GM18858 (cell line): ENCODE results near the gene FOXP1.

Source experiments
- ATAC-seq: cut with Tn5 transposase; IDR thresholded peaks from one replicate; pipeline ENCODE4 v1.9.1; 2021; ENCODE audit not compliant: unreplicated experiment

FOXP1 gene

DNA sequence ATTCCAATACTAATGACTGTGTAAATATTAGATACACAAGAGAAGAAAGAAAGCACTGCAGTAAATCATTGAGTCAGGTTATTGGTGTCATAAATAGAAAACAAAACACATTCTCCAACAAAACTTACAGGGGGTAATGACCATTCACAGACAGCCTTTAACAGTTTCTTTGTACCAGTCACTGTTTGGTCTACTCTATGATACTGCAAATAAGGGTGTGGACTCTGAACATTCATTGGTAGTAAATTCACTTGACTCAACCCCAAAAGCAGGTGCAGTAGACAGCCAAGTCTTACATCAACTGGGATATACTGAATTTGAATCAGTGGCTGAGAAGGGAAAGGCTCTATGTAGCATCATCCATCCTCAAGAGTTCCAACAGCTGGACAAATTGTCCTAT is 463.5 kb downstream of the FOXP1 start:
- no peak for ATAC-seq

DNA sequence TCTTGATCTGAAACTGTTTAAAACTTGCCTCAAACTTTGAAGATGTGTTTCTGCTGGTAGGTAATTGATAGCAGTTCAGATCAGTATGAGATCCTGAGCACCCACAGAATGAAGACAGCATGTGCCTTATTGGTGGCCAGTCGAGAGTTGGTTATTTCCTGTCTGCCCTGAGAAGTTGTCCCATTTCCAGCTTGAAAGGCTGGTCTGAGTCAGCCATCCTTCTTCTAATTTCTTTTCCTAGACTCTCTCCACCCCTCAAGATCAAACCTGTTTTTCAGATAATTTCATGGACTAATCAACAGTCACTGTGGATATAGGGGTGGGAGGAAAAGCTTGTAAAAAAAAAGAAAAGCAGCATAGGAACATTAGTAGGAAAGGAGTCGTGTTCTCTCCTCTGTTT is 464.4 kb downstream of the FOXP1 start:
- ATAC-seq, result no peak

DNA sequence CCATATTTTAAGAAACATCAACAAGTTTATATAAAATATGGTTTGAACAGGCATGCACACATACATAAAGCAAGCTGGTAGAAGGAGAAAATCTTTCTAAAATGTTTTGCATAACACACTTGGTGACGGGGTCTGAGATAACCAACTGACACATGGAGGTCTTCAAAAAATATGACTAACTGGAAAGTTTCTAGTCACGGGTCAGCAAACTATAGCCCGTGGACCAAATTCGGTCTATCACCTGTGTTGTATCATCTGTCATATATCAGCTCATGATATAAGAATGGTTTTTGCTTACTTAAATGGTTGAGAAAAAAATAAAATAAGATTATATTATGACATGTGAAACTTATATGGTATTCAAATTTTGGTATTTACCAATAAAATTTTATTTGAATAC is 465.1 kb downstream of the FOXP1 start:
- ATAC-seq, result no peak

DNA sequence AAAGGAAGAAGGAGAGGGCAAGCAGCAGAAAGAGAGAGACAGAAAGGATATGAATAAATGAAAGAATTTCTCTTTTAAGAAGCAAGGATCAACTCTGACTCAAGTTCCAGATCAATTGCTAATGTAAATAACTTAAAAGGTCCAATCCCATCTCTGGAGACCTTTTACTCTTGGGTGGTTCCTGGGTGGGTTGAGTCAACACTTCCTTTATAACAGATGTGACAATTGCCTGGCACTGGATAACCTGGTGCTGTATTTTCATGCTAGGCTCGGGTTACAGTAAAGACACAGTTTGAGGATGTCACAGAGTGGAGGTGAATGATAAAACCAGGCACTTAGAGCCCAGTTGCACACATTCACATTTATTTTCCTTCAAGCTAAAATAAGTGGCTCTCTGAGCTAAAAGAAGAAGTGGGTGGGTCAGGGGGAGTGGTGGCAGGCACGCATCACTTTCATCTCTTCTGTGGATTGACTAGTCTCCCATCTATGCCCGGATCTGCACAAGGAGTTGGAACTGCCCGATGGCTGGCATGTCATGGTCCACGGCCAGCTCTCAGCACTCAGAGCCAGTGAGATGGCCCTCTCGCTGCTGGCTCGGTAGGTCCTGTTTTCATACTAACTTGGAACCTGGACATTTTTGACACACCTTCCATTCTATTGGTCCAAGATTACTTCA is 465.8 kb downstream of the FOXP1 start:
- ATAC-seq, result no peak

DNA sequence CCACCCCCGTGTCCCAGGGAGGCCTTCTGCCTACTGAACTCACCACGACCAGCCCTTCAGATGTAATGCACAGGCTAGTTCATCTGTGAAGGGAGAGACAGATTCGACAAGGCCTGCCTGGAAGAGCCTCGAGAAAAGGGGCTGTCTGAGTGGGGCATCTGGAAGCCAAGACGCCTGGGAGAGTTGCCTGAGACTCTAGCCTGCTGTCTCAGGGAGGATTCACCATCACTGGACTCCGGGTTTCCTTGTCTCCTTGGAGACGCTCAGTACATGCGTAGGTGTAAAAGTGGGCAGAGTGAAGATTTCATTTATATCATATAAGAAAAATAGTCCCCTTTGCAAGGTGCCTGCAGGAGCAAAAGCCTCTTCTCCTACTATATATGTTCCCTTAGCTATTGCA is 468.9 kb downstream of the FOXP1 start:
- no peak for ATAC-seq

DNA sequence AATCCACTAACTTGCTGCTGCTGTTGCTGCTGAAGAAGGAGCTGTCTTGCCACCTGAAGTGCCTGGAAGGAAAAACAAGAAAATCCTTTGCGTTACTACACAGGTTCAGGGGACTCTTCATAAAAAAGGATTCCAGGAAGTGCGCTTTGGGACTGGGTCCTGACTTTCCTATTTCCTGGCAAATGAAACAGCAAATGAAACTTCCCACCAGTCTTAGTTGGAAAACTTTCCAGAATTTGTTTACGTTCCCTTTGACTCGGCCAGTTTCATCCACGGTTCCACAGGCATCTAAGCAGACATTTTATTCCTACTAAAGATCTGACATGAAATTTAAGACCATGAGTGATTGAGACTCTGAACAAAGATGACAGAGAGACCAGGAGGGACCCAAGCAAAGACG is 471.0 kb downstream of the FOXP1 start:
- ATAC-seq, result no peak

DNA sequence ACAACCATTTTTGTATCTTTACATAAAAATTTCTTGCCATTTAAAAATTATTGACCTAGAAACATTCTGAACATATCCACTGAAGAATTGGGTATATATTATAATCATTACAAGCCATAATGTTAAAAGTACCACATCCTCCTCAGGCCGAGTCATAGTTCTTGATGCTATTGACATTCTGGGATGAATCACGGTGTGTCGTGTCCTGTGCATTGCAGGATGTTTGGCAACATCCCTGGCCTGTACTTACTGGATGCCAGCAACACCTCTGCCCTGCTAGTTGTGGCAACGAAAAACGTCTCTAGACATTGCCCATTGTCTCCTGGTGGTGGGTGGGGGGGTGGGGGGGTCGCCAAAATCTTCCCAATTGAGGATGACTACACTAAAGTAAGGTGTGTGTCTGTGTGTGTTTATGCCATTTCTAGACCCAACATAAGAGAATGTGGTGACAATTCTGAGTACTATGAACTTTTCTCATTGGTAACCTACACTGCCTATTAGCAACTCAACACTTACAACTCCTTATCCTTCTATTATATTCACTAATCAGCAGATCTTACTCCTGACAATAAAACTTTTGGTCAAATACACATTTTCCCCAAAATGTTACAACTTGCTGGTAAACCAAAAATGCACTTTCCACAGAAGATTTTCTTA is 471.6 kb downstream of the FOXP1 start:
- no peak for ATAC-seq

DNA sequence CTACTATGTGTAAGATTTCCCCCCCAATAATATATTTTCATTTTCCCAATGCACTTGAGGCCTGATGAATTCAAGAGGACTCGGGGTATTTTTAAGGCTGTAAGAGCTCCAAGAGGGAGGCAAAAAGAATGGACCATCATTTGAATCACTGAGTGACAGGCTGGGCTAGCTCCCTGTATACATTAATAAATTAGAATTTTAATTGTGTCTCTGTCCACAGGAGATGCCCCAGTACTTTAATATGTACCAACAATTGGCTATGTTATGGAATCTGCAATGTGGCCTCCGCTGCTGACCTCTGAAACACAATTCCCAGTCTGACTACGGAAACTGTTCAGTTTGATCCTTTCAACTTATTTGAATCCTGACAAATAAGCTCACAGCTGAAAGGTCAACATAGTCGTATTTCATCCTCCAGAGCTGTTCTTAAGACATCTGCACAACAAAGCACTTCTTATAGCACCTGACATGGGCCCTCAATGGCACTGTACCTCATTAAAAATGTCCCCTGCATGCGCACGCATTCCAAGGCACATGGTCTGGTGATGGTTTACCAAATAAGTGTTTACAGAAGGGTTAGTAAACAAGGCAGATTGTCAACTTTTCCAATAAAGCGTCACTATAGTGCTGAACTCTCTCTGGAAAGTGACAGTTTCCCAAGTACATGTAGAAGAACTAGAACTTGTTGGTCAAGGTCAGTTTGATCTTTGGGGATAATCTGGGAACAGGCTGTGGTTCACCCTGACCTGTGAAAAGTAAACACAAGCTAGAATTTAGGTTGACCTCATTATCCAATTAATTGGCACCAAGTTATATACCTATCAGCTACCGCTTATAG is 472.9 kb downstream of the FOXP1 start:
- ATAC-seq, result no peak

DNA sequence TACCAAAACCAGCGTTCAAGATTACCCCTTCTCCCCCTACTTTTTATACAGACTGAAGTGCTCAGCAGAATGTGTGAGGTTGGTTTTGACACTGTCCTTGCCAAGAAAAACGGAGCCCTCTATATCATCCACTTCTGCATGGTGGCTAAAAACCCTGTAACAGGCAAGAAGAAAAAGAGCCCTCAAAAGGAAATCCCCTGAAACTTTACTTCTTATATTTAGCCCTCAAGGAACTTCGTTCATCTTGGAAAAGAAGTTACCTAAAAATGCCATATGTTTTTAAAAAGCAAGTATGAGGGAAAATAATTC is 473.6 kb downstream of the FOXP1 start:
- ATAC-seq, result no peak

DNA sequence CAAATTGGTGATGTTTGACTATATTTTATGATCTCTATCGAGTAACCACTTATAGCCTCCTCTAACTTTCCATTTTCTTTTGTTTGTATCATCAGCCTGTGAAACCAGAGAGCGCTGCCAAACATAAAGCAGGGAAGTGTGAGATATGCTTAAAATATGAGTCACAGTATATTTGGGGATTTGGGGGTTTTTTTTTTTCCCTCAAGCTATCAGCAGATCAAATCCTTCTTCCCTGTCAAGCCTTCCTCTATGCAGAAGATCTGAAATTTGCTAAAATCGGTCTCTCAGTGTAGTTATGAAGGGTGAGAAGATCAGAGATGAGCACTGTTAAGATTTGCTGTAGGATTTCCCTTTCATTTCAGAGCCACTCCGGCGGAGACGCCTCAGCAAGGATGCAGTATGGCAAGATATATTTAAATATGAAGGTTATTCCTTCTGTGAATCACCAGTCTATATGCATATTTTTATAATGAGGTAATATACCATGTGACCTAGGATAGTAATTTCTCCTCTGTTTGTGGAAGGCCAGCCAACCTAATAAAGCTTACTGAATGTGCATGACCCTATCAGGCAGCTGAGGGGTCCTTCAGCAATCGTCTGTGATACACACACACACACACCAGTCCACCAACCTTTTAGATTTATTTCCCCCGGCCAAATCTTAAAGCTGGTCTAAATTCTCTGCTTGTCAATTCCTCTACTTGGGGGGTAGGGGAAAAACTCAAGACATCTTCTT is 474.1 kb downstream of the FOXP1 start:
- no peak for ATAC-seq

DNA sequence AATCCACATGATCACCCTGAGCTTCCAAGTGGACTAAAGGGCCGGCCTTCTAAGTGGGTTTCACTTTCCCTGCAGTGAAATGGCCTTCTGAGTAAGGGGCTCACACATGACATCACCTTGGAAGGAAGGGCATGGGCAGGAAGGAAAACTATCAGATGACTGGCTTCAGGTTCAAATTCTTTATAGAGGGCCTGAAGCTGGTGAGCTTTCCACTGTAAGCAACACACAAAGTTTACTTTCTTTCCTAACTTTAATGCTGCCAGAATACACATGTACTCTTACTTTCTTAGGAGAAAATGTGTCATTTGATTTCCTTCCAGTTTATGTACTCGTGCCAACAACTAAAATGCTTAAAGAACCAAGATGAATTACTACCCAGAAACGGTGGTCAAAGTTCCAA is 475.6 kb downstream of the FOXP1 start:
- no peak for ATAC-seq

DNA sequence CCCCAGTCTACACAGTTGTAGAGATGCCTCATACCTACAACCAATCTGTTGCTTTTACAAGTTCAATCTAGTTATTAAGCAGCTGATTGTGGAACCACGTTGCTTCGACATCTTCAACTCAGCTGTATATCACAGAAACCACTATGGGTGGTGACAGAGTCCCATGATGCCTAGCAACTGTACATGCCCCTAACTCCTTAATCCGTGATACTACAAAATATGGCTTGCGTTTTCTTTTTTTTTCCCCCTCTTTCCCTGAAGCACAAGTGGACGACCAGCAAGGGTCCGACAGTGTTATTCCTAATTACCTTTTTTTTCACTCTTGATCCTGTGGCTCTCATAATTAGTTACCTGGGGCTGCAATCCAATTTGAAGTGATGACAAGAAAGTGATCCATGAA is 478.6 kb downstream of the FOXP1 start:
- no peak for ATAC-seq

DNA sequence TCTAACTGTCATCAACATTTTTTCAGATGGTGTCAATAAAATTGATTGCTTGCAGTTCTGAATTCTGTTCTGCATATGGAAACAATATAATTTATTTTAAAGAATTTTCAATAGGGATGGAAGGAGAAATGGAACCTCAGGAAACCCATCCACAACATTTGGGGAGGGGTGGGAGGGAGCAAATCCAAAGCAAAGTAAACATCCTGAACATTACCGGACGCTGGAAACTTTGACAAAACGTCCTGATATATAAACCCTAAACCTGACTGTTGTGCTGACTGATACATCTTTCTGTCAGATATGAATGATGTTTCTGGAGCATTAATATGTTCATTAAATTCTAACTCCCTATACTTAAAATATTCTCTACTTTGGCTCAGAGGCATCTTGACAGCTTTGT is 479.0 kb downstream of the FOXP1 start:
- ATAC-seq, result no peak

DNA sequence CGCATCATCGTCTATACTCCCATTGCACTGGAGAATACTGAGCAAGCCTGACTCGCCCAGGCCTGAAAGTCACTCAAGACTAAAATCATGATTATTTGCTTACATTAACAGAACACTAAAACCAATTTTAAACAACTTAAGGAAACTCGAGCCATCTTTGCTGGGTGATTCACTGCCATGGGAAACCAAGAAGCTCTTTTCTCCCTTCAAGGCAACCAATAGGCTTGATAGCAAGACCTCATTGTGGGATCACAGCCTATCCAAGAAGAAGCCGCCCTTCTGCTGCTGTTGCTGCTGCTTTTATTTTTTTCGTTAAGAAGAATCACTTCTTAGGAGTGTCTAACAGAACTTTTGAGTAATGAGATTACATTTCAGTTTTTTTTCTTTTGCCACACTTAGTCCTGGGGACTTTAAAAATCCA is 479.4 kb downstream of the FOXP1 start:
- no peak for ATAC-seq

DNA sequence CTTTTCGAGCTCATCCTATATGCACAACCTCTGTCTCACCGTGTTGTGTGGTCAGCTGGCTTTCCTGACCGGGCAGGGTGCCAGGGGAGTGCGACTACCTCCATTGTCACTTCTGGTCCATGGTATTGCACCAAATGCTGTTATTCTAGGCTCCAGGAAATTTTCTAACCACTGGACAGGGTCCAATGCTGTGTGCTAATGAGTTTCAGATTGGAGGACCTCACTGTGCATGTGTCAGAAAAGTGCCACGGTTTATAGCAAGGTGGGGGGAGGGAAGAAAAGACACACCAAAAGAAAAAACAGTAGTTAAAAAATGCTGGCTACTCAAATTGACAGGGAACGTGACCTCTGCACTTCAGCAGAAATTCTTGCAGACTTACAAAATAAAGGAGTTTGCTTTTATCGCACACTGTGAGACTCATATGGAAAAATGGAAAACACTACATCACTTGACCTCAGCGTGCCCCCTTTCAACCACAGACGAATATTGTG is 480.1 kb downstream of the FOXP1 start:
- no peak for ATAC-seq

DNA sequence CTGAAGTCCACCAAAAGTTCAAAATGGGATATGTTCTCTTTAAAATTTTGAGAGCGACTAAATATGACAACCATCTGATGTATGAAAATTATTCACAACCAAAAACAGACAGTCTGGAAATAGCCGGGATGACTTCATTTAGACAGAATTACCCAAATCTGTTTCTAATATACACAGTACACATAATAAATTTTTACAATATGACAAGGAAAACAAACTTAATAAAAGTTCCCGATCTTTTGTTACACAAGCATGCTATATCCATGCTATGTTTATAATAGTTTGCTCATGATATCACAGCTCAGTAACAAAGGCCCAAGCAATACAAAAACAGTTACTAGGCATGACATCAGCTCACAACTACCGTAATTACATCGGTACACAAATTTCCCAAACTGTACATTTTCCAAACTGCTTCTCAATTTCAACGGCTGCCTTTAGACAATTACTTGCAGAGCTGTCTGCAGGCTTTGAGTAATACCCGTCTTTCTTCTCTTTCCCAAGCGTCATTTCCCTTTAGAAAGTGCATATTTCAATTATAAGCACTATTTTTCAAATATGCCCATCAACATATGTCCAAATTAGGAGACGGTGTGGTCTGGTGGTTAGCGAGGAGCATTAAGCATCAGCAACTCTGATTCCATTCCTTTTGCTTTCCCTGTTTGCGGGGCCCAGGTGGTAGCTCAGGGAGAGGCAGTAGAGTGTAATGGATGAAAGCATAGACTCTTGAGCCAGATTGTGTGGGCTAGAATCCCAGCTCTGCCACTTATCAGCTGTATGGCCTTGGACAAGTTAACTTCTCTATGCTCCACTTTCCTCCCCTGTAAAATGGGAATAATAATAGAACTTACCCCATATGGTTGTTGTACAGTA is 481.2 kb downstream of the FOXP1 start:
- no peak for ATAC-seq

DNA sequence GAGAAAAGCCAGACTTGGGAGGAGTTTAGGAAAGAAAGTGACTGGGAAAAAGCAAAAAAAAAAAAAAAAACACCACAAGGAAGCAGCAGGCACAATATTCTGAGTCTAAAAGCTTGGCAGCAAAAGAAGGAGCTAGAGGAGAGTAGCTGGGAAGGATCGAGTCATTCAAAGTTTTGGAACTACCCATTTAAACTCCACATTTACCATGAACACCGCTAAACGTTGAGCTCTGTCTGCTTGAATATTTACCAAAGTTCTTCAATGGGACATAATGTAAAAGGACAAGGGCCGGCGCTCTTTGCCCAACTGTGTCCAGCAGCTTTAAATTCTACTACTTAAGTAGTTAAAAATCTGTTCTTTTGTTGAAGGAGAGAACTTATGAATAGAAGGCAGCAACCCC is 481.9 kb downstream of the FOXP1 start:
- ATAC-seq, result no peak

DNA sequence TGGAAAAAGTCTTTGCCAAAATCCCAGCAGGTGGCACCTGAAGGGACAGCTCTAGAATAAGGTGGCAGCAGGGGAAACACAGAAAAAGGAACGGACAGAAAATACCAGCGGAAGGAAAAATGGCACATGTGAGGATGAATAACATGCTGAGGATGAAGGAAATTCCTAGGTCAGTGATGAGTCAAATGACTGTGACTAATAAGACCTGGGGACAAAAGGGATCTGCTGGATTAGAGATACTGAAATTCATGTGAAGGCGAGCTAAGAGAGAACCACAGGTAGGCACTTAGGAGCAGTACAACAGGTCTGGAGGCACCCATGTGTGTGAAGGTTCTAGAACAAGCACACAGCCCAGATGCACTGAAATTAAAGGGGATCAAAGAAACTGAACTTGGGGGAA is 482.5 kb downstream of the FOXP1 start:
- no peak for ATAC-seq

DNA sequence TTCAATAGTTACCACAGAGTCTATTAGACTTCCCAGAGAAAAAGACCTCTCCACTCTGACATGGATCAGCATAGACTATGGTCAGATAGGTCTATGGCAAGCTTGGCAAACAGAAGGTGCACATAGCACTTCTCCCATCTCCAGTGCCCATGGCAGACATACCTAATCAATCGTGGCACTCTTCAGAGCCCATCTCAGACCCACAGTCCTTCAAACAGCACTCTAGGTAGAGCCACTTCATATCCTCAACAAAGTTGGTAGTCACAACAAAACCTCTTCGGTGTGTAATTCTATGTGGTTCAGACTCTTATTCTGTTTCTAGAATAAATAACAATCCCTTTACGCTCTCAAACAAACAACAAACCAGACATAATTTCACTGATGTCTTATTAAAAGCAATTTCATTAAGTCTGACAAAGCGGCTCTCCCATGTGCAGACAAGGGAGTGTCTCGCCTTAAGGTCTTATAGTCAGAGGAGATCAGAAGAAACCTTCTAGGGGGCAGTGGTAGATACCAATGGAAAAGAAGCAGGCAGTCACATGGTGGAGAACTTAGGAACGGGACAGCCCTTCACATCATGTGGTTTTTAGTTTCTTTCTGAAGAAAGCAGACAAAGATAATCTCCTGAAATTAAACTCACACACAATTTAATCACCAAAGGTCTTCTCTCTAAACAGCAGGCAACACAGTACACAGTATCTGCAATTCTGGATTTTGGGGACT is 483.4 kb downstream of the FOXP1 start:
- no peak for ATAC-seq

DNA sequence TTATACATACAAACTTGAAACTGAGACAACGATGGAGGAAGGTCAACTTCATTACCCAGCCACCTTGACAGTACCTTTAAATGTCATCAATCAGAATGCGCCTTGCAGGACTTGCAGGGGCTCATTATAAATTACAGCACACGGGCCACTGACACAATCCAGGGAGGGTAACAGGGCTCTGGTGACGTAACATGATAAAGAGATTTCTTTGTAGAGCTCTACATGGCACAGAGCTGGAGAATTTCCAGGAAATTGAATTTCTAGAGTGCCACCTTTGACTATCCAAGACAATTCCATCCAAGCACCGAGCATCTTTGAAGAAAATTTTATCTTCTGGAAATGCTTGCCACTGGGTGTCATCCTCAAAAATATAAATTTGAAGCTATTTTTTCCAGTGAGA is 486.0 kb downstream of the FOXP1 start:
- no peak for ATAC-seq
